ENCODE data around the gene TRIP13. TPM values are rescaled to one million over a fixed set of nuclear protein-coding genes. Genes with fewer than 3 reads are reported as not detected.
"Not testable (repeated sequence)": the region's sequence is repeated elsewhere in the genome, so short reads cannot be mapped to it uniquely, and the experiment has no call there.

The TRIP13 gene
- total RNA-seq, 2 donors from 2014 or later, result 17.7 to 18.2 TPM

DNA sequence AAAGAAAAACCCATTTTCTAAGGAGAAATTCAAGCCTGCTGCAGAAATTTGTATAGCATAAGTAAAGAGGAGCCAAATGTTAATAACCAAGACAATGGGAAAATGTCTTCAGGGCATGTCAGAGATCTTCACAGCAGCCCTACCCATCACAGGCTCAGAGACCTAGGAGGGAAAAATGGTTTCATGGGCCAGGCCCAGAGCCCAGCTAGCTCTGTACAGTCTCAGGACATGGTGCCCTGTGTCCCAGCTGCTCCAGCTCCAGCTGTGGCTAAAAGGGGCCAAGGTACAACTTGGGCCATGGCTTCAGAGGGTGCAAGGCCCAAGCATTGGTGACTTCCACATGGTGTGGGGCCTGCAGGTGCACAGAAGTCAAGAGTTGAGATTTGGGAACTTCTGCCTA, 36.5 kb downstream of the TRIP13 start:
- not testable (repeated sequence) for DNase-seq; H3K27ac Mint-ChIP-seq; ATAC-seq (replicated peaks in 1 of 2); H3K9me3 Mint-ChIP-seq; H3K4me3 Mint-ChIP-seq; H3K36me3 Mint-ChIP-seq (ENCODE audit: insufficient read depth in 2 of 2)
- Mint-ChIP-seq H3K27me3 (ENCODE audit: low read depth) (peaks cover 53% of the 10 kb centered on the region), H3K4me1 (ENCODE audit: low read depth) (peaks cover 39% of the 10 kb centered on the region)

GRCh38 chr5:929596-929995, 36.9 kb downstream of the TRIP13 start:
- no peak overlapping the region for H3K27ac Mint-ChIP-seq
- ATAC-seq (replicated peaks in 1 of 2) (no peak), DNase-seq (no peak)
- H3K4me3 Mint-ChIP-seq, result no peak overlapping the region
- peaks cover 35% of the 10 kb centered on the region for H3K4me1 Mint-ChIP-seq (ENCODE audit: low read depth)
- no peaks in the 10 kb centered on the region for H3K36me3 Mint-ChIP-seq (ENCODE audit: insufficient read depth in 2 of 2)
- H3K27me3 Mint-ChIP-seq (ENCODE audit: low read depth), result peaks cover 50% of the 10 kb centered on the region
- no peaks in the 10 kb centered on the region for H3K9me3 Mint-ChIP-seq

DNA sequence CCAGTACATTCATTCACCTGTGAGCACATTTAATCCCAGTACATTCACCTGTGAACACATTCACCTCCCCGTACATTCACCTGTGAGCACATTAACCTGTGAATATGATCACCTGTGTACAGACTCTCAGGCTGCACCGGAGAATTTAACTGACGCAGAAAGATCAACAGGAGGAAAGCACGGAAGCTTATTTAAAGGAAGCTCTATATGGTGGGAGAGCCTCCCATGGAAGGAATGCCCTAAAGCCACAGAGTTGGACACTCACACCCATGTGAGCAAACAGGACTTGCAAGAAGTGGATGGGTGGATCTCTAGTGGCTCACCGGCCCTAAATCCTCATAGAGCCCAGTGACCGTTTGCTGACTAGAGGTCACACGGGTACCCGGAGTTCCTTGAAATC, 38.2 kb downstream of the TRIP13 start:
- Mint-ChIP-seq H3K27ac (no peak overlapping the region), H3K27me3 (ENCODE audit: low read depth) (peaks cover 37% of the 10 kb centered on the region)
- ATAC-seq (replicated peaks in 1 of 2), result no peak

DNA sequence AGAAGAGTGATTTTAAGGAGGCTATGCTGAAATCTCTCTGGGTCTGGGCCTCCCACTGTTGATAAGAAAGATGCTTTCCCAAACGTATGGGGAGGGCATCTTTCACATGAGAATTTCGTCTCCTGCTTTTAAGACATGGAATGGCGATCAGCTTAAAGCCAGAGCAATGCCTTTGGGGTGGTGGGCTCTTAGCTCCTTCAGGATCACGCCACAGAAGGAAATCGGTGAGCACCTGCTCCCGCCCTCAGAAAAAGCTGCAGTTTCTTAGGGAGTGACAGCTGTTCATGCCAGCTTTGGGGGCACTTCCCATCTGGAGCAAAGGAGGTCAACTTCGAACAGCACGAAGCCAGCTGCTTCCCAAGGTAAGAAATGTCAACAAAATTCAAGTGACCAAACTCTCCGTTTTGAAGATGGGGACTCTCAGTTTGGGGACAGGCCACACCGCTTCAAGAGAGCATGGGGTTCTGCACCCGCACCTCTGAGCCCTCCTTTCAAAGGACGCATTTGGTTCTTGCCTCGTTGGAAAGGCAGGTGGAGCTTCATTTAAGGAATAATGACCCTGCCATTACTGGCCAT, 39.0 kb downstream of the TRIP13 start:
- Mint-ChIP-seq H3K4me1 (ENCODE audit: low read depth) (peaks cover 26% of the 10 kb centered on the region), H3K4me3 (no peak overlapping the region), H3K36me3 (ENCODE audit: insufficient read depth in 2 of 2) (no peaks in the 10 kb centered on the region), H3K9me3 (no peaks in the 10 kb centered on the region), H3K27me3 (ENCODE audit: low read depth) (peaks cover 29% of the 10 kb centered on the region), H3K27ac (no peak overlapping the region)
- ATAC-seq (replicated peaks in 1 of 2) (no peak), DNase-seq (no peak)

More for the DNA sequence above, 38.2 kb downstream of the TRIP13 start:
- no peak for DNase-seq
- no peaks in the 10 kb centered on the region for H3K36me3 Mint-ChIP-seq (ENCODE audit: insufficient read depth in 2 of 2)
- peaks cover 30% of the 10 kb centered on the region for H3K4me1 Mint-ChIP-seq (ENCODE audit: low read depth)
- H3K4me3 Mint-ChIP-seq, result no peak overlapping the region
- H3K9me3 Mint-ChIP-seq, result no peaks in the 10 kb centered on the region

DNA sequence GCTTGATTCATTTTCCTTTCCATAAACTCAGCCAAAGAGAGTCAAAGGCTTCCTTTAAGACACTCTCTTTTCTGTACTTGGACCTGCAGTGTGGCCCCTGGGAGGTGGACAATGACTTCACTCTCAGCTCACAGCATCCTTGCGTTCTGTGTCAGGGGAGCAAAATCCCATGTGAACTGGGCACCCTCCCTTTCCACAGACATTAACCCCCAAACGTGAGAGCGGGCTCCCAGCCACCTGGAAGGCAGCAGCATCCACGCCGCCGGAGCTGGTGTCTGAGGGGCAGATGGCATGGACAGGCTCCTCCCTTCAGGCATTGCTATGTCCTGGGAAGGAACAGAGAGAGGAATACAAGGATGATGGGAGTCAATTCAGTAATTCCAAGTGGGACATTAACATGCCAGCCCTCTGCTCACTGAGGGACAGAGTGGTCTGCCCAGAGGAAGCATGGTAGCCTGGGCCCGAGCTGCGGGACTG, 39.5 kb downstream of the TRIP13 start:
- Mint-ChIP-seq H3K9me3 (no peaks in the 10 kb centered on the region), H3K36me3 (ENCODE audit: insufficient read depth in 2 of 2) (no peaks in the 10 kb centered on the region), H3K4me1 (ENCODE audit: low read depth) (peaks cover 24% of the 10 kb centered on the region), H3K27me3 (ENCODE audit: low read depth) (peaks cover 27% of the 10 kb centered on the region), H3K27ac (no peak overlapping the region), H3K4me3 (no peak overlapping the region)
- no peak for DNase-seq
- ATAC-seq (replicated peaks in 1 of 2), result no peak

DNA sequence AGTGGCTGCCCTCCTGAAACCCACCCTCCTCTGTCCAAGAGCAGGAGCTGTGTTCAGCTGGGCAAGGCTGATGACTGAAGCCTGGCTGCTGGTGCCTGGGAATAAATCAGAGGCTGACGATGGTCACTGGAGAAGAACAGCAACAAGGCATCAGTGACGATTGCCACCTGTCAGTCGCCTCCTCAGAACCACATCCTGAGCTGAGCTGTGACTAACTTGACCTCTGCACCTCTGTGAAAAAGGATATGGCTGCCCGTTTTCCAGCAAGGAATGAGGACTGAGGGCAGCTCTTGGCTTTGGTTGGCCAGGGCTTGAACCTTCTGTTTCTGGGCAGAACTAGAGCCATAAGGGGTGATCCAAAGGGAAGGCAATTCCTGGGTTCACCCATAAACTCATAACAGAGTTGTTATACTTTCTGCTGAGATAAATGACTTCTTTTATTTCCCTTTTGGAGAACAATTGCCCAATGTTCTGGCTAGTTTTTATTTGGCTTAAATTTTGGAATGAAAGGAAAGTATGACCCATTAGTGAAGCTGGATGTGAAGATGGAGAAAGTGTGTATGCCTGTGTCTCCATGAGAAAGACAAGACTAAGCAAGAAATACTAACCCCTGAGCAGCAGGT, 40.1 kb downstream of the TRIP13 start:
- Mint-ChIP-seq H3K27ac (no peak overlapping the region), H3K27me3 (ENCODE audit: low read depth) (peaks cover 21% of the 10 kb centered on the region), H3K4me1 (ENCODE audit: low read depth) (peaks cover 24% of the 10 kb centered on the region), H3K36me3 (ENCODE audit: insufficient read depth in 2 of 2) (no peaks in the 10 kb centered on the region), H3K4me3 (no peak overlapping the region), H3K9me3 (no peaks in the 10 kb centered on the region)
- ATAC-seq (replicated peaks in 1 of 2) (peak; percentile 34 to 60), DNase-seq (no peak)

- ATAC-seq (replicated peaks in 1 of 2) (peak in 1 of 2 donors; percentile 16), DNase-seq (no peak)
- Mint-ChIP-seq H3K4me1 (ENCODE audit: low read depth) (peaks cover 24% of the 10 kb centered on the region), H3K9me3 (no peaks in the 10 kb centered on the region), H3K27ac (no peak overlapping the region), H3K27me3 (ENCODE audit: low read depth) (peaks cover 15% of the 10 kb centered on the region), H3K4me3 (no peak overlapping the region), H3K36me3 (ENCODE audit: insufficient read depth in 2 of 2) (no peaks in the 10 kb centered on the region)
Observed at GRCh38 chr5:933251-933861, 40.7 kb downstream of the TRIP13 start.

- not testable (repeated sequence) for H3K9me3 Mint-ChIP-seq; H3K36me3 Mint-ChIP-seq (ENCODE audit: insufficient read depth in 2 of 2); H3K4me3 Mint-ChIP-seq; H3K27me3 Mint-ChIP-seq (ENCODE audit: low read depth); DNase-seq; ATAC-seq (replicated peaks in 1 of 2); H3K27ac Mint-ChIP-seq
- H3K4me1 Mint-ChIP-seq (ENCODE audit: low read depth), result peaks cover 24% of the 10 kb centered on the region
Observed at GRCh38 chr5:933951-934350, 41.3 kb downstream of the TRIP13 start.

DNA sequence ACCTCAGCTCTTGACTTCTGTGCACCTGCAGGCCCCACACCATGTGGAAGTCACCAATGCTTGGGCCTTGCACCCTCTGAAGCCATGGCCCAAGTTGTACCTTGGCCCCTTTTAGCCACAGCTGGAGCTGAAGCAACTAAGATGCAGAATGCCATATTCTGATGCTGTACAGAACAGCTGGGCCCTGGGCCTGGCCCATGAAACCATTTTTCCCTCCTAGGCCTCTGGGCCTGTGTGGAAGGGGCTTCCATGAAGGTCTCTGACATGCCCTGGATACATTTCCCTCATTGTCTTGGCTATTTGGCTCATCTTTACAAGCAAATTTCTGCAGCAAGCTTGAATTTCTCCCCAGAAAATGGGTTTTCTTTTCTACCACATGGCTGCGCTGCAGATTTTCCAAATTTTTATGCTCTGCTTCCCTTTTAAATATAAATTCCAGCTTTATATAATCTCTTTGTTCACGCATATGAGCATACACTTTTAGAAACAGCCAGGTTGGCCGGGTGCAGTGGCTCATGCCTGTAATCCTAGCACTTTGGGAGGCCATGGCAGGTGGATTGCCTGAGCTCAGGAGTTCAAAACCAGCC, 41.8 kb downstream of the TRIP13 start:
- H3K27me3 Mint-ChIP-seq (ENCODE audit: low read depth); ATAC-seq (replicated peaks in 1 of 2); H3K27ac Mint-ChIP-seq; H3K9me3 Mint-ChIP-seq; DNase-seq; H3K36me3 Mint-ChIP-seq (ENCODE audit: insufficient read depth in 2 of 2); H3K4me3 Mint-ChIP-seq: not testable (repeated sequence)
- H3K4me1 Mint-ChIP-seq (ENCODE audit: low read depth), result peaks cover 24% of the 10 kb centered on the region

- peak; percentile 71 to 80 for ATAC-seq (replicated peaks in 1 of 2)
- H3K4me1 Mint-ChIP-seq (ENCODE audit: low read depth), result peaks cover 24% of the 10 kb centered on the region
- no peak for DNase-seq
- H3K27ac Mint-ChIP-seq, result no peak overlapping the region
- peak overlapping the region in 1 of 2 donors; percentile 16 for H3K4me3 Mint-ChIP-seq
- H3K27me3 Mint-ChIP-seq (ENCODE audit: low read depth), result peaks cover 3% of the 10 kb centered on the region
- no peaks in the 10 kb centered on the region for H3K36me3 Mint-ChIP-seq (ENCODE audit: insufficient read depth in 2 of 2)
- H3K9me3 Mint-ChIP-seq, result no peaks in the 10 kb centered on the region
Observed at GRCh38 chr5:935510-936084, 42.9 kb downstream of the TRIP13 start.

GRCh38 chr5:936149-937144, 43.8 kb downstream of the TRIP13 start:
- Mint-ChIP-seq H3K27me3 (ENCODE audit: low read depth) (peaks cover 8% of the 10 kb centered on the region), H3K4me1 (ENCODE audit: low read depth) (peaks cover 24% of the 10 kb centered on the region), H3K27ac (no peak overlapping the region), H3K4me3 (no peak overlapping the region), H3K9me3 (peaks cover 0 to 2% of the 10 kb centered on the region in 2 donors), H3K36me3 (ENCODE audit: insufficient read depth in 2 of 2) (no peaks in the 10 kb centered on the region)
- DNase-seq (no peak), ATAC-seq (replicated peaks in 1 of 2) (no peak)

DNA sequence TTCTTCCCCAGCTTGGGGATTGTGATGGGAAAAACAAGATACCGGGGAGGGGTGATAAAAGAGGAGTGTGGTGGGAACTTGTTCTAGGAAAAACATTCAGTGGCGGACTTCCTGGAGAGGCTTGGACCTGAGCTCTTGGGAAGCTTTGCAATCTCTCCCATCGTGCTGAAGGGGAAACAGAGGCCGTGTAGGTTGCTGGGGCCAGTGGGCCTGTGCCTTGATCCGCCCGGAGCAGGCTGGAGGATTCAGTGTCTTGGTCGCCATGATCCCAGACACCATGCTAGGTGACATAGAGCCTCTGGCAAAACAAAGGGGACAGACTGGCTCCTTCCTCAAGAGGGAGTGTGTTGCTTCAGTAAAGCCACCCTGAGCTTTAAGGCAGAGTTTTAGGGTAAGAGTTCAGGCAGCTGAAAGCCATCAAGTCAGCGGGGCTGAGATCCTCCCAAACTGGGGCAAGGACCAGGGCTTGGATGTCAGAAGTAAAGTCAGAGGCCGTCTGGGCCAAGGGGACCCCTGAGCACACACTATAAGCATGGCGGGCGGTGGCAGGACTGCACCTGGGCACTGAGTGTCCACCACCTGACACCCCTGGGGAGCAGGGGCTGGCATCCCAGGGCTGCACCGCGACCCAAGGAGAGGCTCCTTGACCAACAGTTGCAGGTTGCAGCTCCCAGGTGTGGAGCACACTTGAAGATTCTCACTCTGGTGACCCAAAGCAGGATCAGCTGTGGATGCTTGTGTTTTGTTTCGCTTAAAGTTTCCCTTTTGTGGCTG, 44.7 kb downstream of the TRIP13 start:
- peaks cover 24% of the 10 kb centered on the region for H3K4me1 Mint-ChIP-seq (ENCODE audit: low read depth)
- no peak overlapping the region for H3K27ac Mint-ChIP-seq
- peaks cover 0 to 2% of the 10 kb centered on the region in 2 donors for H3K9me3 Mint-ChIP-seq
- DNase-seq, result no peak
- no peak for ATAC-seq (replicated peaks in 1 of 2)
- peaks cover 13% of the 10 kb centered on the region for H3K27me3 Mint-ChIP-seq (ENCODE audit: low read depth)
- H3K4me3 Mint-ChIP-seq, result no peak overlapping the region
- H3K36me3 Mint-ChIP-seq (ENCODE audit: insufficient read depth in 2 of 2), result no peaks in the 10 kb centered on the region
